GM19468 (cell line): ENCODE results near the gene MEG3.

Experiments
- ATAC-seq: cut with Tn5 transposase; IDR thresholded peaks from one replicate; pipeline ENCODE4 v1.9.1; 2021; ENCODE audit warnings: mild to moderate bottlenecking, moderate library complexity, moderate number of reproducible peaks; ENCODE audit not compliant: unreplicated experiment; ENCODE audit errors: extremely low read depth

The MEG3 gene

DNA sequence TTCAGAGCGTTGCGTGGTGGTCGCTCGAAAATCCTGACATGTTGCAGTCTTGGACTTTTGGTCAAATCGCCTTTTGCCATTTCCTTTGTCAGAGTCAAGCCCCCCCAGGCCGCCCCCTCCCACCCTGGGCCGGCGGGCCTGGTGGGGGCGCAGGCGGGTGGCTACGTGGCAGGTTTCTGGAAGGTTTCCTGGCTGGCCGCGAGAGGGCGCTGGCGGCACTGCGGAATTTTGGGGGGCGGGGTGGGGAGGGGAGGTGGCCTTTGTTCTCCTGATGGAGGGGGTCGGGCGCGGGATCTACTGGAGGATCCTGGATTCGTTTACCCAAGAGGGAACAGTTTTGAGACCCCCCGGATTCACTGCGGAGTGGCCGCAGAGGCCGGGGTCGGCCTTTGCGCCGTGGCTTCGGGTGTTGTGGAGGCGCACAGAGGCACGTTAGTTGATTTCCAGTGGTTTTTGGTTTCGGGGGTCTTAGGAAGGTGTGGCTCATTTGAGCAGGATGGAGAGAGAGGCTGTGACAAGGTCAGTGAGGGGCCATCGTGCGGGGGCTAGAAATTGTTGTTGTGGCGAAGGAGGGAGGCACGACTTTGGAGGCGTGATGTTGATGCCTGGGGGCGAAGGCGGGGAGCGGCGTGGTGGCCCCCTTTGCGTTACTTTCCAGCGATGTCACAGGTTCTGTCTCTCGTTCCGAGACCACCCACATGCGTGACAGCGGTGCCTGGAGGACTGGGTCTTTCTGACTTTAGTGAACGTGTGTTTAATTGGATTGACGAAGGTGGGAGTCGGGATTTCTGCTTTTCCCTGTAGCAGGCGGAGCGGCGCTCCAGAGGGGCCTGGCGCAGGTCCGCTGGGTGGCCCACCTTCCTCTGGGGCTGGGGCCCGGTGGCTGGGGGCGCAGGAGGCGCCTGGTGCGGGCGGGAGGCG, 1.4 kb downstream of the MEG3 start:
- ATAC-seq: no peak

DNA sequence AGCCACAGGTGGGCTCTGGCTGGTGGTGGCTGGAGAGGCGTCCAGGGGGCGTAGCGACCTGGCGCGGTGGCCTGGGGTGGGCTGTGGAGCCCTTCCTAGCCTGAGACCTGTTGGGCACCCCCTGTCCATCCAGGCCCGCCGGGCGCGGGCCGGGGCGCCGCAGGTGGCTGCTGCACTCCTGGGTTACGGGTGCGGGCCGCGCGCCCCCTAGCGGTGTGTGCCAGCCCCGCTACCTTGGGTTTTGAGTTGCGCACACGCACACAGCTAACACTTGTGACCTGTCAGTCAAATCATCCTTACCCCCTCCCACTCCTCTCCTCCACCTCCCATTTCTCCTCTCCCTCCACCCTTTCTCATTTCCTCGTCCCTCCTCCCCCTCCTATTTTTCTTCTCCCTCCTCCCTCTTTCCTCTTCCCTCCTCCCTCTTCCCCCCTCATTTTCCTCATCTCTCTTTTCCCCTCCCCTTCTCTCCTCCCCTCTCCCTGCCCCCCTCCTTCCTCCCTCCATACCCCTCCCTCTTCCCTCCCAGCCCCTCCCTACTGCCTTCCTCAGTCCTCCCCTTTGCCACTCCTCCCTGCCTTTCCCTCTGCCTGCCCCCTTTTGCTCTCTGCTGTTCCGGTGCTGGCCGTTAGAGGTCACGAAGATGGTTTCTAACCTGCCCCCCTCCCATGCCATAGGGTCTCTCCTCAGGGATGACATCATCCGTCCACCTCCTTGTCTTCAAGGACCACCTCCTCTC, 2.3 kb downstream of the MEG3 start:
- no peak for ATAC-seq

- no peak for ATAC-seq
Measured at GRCh38 chr14:100830681-100831080, 4.8 kb downstream of the MEG3 start.

DNA sequence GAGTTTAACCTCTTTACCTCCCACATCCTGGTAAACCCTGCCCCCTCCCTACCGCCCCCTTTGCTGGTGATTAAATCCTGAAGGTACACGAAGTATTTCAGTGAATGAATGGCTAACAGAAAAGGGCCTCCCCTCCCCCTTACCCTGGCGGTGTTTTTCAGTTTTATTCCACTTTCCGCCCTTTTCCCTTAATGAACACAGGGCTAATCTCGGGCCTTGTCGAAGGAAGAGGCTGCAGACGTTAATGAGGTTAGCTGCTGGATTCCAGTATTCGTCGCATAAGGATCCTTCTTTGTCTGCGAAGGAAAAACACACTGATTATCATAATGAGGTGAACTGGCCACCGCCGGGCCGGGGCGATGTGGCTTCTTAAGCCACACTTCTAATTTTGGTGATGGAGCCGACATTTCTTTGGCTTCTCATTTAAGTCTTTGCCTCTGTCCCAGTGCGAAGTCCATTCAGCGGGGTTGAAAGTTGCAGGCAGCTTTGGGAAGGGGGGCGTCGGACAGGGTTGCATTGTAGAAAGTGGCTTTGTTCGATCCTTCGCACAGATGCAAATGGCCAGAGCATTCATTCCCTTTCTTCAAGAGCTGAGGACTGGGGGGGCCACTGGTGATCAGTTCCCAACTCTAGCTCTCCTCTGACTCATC, 6.5 kb downstream of the MEG3 start:
- no peak for ATAC-seq

DNA sequence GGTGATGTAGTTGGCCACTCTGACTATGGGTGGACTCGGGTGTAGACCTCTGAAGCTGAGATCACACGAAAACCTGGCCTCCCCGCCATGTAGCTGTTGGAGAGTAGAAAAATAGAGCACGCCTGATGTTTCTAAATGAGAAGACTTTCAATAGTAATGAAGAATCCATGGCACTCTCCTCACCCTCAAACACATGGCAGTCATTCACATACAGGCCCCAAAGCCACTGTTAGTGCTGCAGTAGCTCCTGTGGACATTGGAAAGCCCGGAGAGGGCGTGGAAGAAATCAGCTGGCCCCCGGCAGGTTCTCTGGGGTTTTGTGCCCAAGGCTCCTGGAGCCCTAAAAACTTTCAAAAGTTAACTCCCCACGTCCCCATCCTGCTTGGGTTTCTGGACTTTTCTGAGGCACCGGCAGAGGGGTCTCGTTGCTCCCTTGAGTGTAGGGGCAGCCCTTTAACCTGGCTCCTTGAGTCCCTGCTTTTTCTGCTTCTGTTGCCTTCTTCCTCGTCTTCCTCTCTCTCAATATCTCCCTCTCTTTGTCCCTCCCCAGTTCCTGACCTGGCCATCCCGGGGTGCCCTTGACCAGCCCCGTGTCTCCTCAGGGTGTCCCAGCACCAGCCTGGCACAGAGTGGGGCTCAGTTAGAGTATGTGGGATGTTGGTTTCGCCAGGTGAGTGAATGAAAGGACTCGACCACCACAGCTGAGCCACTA, 8.3 kb downstream of the MEG3 start:
- no peak for ATAC-seq

DNA sequence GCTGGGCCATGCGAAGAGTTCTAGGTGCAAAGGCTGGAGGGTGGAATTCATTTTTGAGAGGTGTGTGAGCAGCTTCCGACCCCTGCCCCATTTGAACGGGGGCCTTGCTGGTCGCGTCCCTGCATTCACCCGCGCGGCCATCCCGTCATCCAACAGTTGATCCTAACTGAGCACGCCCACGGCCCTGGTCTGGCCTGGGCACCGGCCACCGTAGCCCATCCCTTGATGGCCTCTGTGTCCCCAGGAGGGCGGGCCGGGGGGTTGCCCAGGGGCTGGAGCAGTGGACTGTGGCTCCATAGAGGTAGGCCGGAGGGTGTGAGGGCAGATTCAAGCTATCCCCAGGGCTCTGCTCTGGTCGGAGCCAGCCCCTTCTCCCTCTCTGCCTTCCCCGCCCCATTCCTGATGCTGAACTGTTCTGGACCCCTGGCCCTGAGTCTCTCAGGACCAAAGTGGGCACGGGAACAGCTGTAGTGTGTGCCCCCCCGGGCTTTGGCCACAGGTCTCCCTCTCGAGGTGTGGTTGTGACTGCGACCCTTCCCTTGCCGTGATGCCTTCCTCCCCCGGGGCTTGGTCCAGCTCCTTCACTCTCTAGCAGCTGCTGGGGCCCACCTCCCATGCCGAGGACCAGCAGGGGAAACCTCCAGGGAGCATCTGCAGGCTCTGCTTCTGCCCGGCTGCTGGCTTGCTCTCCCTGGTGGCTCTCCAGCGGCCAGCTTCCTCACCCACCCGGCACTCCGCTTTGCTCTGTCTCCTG, 9.1 kb downstream of the MEG3 start:
- no peak for ATAC-seq

DNA sequence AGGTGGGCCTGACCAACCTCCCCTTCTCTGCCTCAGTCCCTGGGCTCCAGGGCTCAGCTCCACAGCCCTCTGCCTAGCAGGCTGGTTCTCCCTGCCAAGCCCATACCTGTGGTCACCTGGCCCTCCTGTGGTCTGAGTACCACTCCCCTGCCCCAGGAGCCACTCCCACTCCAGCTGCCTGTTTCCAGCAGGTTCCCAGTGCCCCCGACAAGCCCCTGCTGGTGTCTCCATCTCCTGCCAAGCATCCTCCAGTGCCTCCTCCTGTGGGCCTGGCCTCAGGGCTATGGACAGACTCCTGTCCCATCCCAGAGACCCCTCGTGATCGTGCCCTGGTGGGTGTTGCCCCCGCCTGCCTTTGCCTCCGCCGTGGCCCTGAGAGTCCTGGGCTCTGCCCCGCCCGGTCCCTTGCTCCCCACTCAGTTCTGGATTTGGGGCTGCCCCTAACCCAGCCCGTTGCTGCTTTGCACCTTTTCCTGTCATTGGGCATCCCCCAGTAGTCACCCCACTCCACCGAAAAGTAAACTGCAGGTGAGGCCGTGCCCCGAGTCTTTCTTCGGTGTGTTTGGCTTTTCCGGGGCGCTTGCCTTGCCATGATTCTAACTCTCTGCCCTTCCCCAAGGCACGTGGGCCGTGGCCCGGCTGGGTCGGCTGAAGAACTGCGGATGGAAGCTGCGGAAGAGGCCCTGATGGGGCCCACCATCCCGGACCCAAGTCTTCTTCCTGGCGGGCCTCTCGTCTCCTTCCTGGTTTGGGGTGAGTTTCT, 9.8 kb downstream of the MEG3 start:
- no peak for ATAC-seq

GRCh38 chr14:100836311-100836805, 10.4 kb downstream of the MEG3 start:
- ATAC-seq: no peak

- ATAC-seq: no peak
Measured at GRCh38 chr14:100836941-100837804, 11.3 kb downstream of the MEG3 start.

DNA sequence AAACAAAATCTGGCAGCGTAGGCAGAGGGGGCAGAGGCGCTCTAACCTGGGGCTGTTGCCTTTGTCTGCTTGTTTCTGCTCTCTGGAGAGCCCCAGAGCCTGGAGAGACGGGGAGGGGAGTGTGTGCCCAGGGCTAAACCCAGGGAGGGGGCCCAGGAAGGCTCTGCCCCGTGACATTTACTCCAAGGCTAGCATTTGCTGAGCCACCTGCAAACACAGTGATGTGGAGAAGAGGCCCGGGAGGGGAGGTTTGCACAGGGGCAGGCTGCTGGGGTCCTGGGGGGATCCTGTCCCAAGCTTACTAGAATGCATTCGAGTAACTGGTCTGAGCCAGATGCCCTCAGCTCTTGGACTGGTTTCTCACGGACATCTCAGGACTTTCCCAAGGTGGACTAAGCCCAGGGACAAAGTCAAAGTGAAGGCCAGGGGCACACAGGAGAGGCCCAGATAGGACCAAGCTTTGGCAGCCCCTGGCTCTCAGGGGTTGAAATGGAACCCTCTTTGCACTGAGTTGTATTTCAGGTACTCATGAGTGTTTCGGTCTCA, 12.0 kb downstream of the MEG3 start:
- no peak for ATAC-seq

GRCh38 chr14:100838493-100839314, 12.8 kb downstream of the MEG3 start:
- no peak for ATAC-seq

DNA sequence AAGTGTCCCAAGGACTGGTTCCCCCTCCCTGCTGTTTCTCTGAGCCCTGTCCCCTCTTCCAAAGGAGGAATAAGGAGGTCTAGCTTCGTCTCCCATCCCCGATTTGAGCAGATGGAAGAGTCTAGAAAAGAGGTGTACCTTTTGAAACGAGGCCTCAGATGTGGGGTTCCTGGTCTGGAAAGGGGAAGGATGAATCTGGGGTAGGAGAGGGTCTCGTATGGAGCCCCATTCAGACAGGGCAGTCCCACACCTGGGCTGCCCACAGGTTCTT, 13.3 kb downstream of the MEG3 start:
- ATAC-seq: no peak

- no peak for ATAC-seq
Measured at GRCh38 chr14:100839681-100840111, 13.8 kb downstream of the MEG3 start.

DNA sequence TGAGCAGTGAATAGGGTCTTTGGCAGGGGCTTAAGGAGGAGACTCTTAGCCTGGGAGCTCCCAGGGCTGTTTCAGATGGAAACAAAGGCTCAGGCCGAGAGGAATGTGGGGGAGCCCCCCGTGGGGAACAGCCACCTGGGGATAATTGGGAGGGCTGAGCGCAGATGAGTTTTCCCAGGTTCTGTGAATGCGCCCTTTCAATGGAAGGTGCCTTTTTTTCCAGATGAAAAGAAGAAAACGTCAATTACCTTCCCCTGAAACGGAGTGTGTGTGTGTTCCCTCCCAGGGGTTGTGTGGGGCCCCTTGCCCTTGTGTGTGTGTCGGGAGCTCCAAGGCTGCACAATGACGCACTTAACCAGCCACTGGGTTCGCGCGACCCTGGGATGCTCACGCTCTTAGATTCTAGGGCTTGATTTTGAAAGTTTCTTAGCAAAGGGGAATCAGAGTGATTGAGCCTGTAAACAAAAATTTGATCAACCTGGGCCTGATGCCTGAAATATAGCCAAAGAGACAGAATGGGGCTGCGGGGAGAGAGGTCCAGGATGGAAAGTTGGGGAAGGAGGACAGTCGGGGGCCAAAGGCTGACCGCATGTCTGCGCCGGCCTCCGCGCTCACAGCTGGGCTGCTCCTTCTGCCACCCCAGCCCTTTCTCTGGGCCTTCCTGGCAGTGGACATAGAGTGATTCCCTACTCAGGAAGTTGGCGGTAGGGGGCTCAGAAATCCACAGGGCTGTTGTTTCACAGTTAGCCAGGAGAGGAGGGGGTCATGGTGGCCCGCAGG, 14.6 kb downstream of the MEG3 start:
- ATAC-seq: no peak

- ATAC-seq: no peak
Measured at GRCh38 chr14:100841066-100841760, 15.3 kb downstream of the MEG3 start.
